Erythroblast (primary cell): ENCODE results near the gene BCAT1.

Experiments used
- GATA1 ChIP-seq: IDR thresholded peaks from 2 replicates; pipeline ENCODE4 v1.6.1; 2011; ENCODE audit warnings: low read depth, mild to moderate bottlenecking, control low read depth, low read length, moderate library complexity
- POLR2A ChIP-seq: IDR thresholded peaks from 2 replicates; pipeline ENCODE4 v1.6.1; 2011; ENCODE audit warnings: mild to moderate bottlenecking, low read length

GRCh38 chr12:24852420-24852819 lies 96.5 kb downstream of the BCAT1 start:
- no peak for TF ChIP-seq POLR2A
- TF ChIP-seq GATA1: no peak
